Liver (tissue), 9 donors: ENCODE data around the gene RNGTT. TPM values are rescaled to one million over a fixed set of nuclear protein-coding genes. Genes with fewer than 3 reads are reported as not detected.

Source experiments
- DNase-seq: peaks from one replicate; pipeline ENCODE4 v3.0.0-alpha.2; 2017; ENCODE audit warnings: low spot score
- H3K27ac ChIP-seq, 2 donors: one replicate each; pipeline ENCODE4 v1.7.0; 2013; ENCODE audit warnings: inconsistent platforms in 2 of 2, low read length in 2 of 2, control low read depth in 1 of 2, low read depth in 1 of 2, mild to moderate bottlenecking in 1 of 2
- H3K27me3 ChIP-seq, 4 donors: one replicate each; pipeline versions ENCODE4 v1.6.1 to v1.7.0; 2013; ENCODE audit warnings: low read length in 3 of 4, inconsistent platforms in 1 of 4, mild to moderate bottlenecking in 1 of 4, moderate library complexity in 1 of 4; ENCODE audit not compliant: control insufficient read depth in 4 of 4, insufficient read depth in 4 of 4
- H3K36me3 ChIP-seq, 4 donors: one replicate each; pipeline versions ENCODE4 v1.6.1 to v1.7.0; 2013; ENCODE audit warnings: low read length in 3 of 4, mild to moderate bottlenecking in 3 of 4, low read depth in 1 of 4, moderate library complexity in 1 of 4; ENCODE audit not compliant: control insufficient read depth in 4 of 4, insufficient read depth in 3 of 4
- H3K4me1 ChIP-seq, 4 donors: one replicate each; pipeline versions ENCODE4 v1.6.1 to v1.7.0; 2013; ENCODE audit warnings: low read length in 3 of 4, mild to moderate bottlenecking in 3 of 4, moderate library complexity in 1 of 4; ENCODE audit not compliant: control insufficient read depth in 4 of 4, insufficient read depth in 4 of 4
- H3K4me3 ChIP-seq, 3 donors: one replicate each; pipeline versions ENCODE4 v1.6.1 to v1.7.0; 2013; ENCODE audit warnings: low read length in 3 of 3, control low read depth in 1 of 3, low read depth in 1 of 3, mild to moderate bottlenecking in 1 of 3
- H3K9ac ChIP-seq, 2 donors: one replicate each; pipeline ENCODE4 v1.7.0; 2013; ENCODE audit warnings: low read length in 2 of 2, mild to moderate bottlenecking in 2 of 2, moderate library complexity in 2 of 2, control low read depth in 1 of 2, low read depth in 1 of 2
- H3K9me3 ChIP-seq, 4 donors: one replicate each; pipeline versions ENCODE4 v1.6.1 to v1.7.0; 2013; ENCODE audit warnings: low read length in 3 of 4; ENCODE audit not compliant: control insufficient read depth in 4 of 4
- EGR1 ChIP-seq, 2 donors: IDR thresholded peaks; 2 replicates each; pipeline ENCODE4 v1.6.1; 2016 to 2018; ENCODE audit warnings: antibody characterized with exemption in 2 of 2, low read depth in 2 of 2
- FOXA1 ChIP-seq: IDR thresholded peaks from 2 replicates; pipeline ENCODE4 v1.6.1; 2016; ENCODE audit warnings: antibody characterized with exemption
- FOXA2 ChIP-seq: IDR thresholded peaks from 2 replicates; pipeline ENCODE4 v1.6.1; 2016; ENCODE audit warnings: antibody characterized with exemption
- GABPA ChIP-seq, 2 donors: IDR thresholded peaks in 1 of 2; conservative IDR thresholded peaks in 1 of 2; 2 replicates each; pipeline ENCODE4 v1.6.1; 2016; ENCODE audit warnings: antibody characterized with exemption in 2 of 2, mild to moderate bottlenecking in 1 of 2, moderate library complexity in 1 of 2
- HNF4A ChIP-seq, 2 donors: conservative IDR thresholded peaks; 2 replicates each; pipeline ENCODE4 v1.6.1; 2016; ENCODE audit warnings: antibody characterized with exemption in 2 of 2, mild to moderate bottlenecking in 2 of 2
- HNF4G ChIP-seq: IDR thresholded peaks from 2 replicates; pipeline ENCODE4 v1.6.1; 2016; ENCODE audit warnings: antibody characterized with exemption
- JUND ChIP-seq, 2 donors: IDR thresholded peaks; 2 replicates each; pipeline ENCODE4 v1.6.1; 2016; ENCODE audit warnings: antibody characterized with exemption in 2 of 2
- MAX ChIP-seq: IDR thresholded peaks from 2 replicates; pipeline ENCODE4 v1.6.1; 2016; ENCODE audit warnings: antibody characterized with exemption
- NR2F2 ChIP-seq: IDR thresholded peaks from 2 replicates; pipeline ENCODE4 v1.6.1; 2016; ENCODE audit warnings: antibody characterized with exemption
- RAD21 ChIP-seq, 2 donors: IDR thresholded peaks; 2 replicates each; pipeline ENCODE4 v1.6.1; 2016; ENCODE audit warnings: antibody characterized with exemption in 2 of 2, mild to moderate bottlenecking in 2 of 2
- RXRA ChIP-seq, 2 donors: IDR thresholded peaks; 2 replicates each; pipeline ENCODE4 v1.6.1; 2017 to 2018; ENCODE audit warnings: antibody characterized with exemption in 2 of 2, mild to moderate bottlenecking in 1 of 2
- SP1 ChIP-seq: IDR thresholded peaks from 2 replicates; pipeline ENCODE4 v1.6.1; 2018; ENCODE audit warnings: antibody characterized with exemption, mild to moderate bottlenecking
- TAF1 ChIP-seq: conservative IDR thresholded peaks from 2 replicates; pipeline ENCODE4 v1.6.1; 2016; ENCODE audit warnings: antibody characterized with exemption, mild to moderate bottlenecking
- YY1 ChIP-seq: IDR thresholded peaks from 2 replicates; pipeline ENCODE4 v1.6.1; 2016; ENCODE audit warnings: antibody characterized with exemption, mild to moderate bottlenecking
- WGBS: extraction: QIAGEN DNeasy Blood & Tissue Kit; methylation state at CpG from one replicate; pipeline ENCODE4 v1.1.7; 2013; 5-methylcytosine and 5-hydroxymethylcytosine counted together
- polyA plus RNA-seq, 2 donors: library from polyadenylated mRNA; stranded (reverse) in 1 of 2; unstranded in 1 of 2; fragments of 200-250 nt in 1 of 2; fragments of >200 nt in 1 of 2; fragmentation: Nextera tagmentation in 1 of 2; extraction: Ambion mirVana in 1 of 2; gene quantifications; one replicate each; pipeline versions ENCODE4 v1.2.1 to v1.2.3, GENCODE V29; 2013 to 2015
- total RNA-seq, 2 donors: library from RNA; depleted of rRNA; stranded (reverse); fragments of >200 nt; gene quantifications; one replicate each; pipeline ENCODE4 v1.2.3, GENCODE V29; 2014
- TF ChIP-seq, protein P1 (sequence below): IDR thresholded peaks from 2 replicates; pipeline ENCODE4 v1.6.1; 2016; ENCODE audit warnings: antibody characterized with exemption
- TF ChIP-seq, protein P2 (sequence below): IDR thresholded peaks from 2 replicates; pipeline ENCODE4 v1.6.1; 2016; ENCODE audit warnings: antibody characterized with exemption, mild to moderate bottlenecking
- TF ChIP-seq, protein P3 (sequence below): fragments of 150-350 bp; IDR thresholded peaks from 2 replicates; pipeline ENCODE4 v1.5.1; 2017; ENCODE audit warnings: improper control_type of control experiment, low read depth, low read length; ENCODE audit not compliant: missing input control
- donor health status: healthy.
- donor health status: healthy.
- donor health status: healthy.
- donor health status: healthy.
- donor health status: healthy.

The RNGTT gene
- total and polyA plus RNA-seq, 4 donors = 4.1 to 20.8 (median 7.2) TPM

- Histone ChIP-seq H3K4me1 (peaks cover 10 to 44% (median 19%) of the 10 kb centered on the region in 4 donors), H3K27ac (no peak overlapping the region), H3K27me3 (no peaks in the 10 kb centered on the region), H3K9me3 (peaks cover 0 to 4% (median under 1%) of the 10 kb centered on the region in 4 donors), H3K9ac (no peak overlapping the region), H3K36me3 (no peaks in the 10 kb centered on the region), H3K4me3 (no peak overlapping the region)
- TF ChIP-seq YY1 = no peak
- TF ChIP-seq NR2F2 = no peak
- no peak for TF ChIP-seq MAX
- TF ChIP-seq GABPA (IDR thresholded peaks at IDR 0.05 in 1 of 2, conservative IDR thresholded peaks at IDR 0.05 in 1 of 2) = no peak
- TF ChIP-seq, protein P1, sequence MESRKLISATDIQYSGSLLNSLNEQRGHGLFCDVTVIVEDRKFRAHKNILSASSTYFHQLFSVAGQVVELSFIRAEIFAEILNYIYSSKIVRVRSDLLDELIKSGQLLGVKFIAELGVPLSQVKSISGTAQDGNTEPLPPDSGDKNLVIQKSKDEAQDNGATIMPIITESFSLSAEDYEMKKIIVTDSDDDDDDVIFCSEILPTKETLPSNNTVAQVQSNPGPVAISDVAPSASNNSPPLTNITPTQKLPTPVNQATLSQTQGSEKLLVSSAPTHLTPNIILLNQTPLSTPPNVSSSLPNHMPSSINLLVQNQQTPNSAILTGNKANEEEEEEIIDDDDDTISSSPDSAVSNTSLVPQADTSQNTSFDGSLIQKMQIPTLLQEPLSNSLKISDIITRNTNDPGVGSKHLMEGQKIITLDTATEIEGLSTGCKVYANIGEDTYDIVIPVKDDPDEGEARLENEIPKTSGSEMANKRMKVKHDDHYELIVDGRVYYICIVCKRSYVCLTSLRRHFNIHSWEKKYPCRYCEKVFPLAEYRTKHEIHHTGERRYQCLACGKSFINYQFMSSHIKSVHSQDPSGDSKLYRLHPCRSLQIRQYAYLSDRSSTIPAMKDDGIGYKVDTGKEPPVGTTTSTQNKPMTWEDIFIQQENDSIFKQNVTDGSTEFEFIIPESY = no peak
- TF ChIP-seq RAD21 (IDR thresholded peaks at IDR 0.05) = no peak
- no peak for TF ChIP-seq SP1
- no peak for TF ChIP-seq JUND (IDR thresholded peaks at IDR 0.05)
- TF ChIP-seq FOXA1 = no peak
- TF ChIP-seq, protein P2, sequence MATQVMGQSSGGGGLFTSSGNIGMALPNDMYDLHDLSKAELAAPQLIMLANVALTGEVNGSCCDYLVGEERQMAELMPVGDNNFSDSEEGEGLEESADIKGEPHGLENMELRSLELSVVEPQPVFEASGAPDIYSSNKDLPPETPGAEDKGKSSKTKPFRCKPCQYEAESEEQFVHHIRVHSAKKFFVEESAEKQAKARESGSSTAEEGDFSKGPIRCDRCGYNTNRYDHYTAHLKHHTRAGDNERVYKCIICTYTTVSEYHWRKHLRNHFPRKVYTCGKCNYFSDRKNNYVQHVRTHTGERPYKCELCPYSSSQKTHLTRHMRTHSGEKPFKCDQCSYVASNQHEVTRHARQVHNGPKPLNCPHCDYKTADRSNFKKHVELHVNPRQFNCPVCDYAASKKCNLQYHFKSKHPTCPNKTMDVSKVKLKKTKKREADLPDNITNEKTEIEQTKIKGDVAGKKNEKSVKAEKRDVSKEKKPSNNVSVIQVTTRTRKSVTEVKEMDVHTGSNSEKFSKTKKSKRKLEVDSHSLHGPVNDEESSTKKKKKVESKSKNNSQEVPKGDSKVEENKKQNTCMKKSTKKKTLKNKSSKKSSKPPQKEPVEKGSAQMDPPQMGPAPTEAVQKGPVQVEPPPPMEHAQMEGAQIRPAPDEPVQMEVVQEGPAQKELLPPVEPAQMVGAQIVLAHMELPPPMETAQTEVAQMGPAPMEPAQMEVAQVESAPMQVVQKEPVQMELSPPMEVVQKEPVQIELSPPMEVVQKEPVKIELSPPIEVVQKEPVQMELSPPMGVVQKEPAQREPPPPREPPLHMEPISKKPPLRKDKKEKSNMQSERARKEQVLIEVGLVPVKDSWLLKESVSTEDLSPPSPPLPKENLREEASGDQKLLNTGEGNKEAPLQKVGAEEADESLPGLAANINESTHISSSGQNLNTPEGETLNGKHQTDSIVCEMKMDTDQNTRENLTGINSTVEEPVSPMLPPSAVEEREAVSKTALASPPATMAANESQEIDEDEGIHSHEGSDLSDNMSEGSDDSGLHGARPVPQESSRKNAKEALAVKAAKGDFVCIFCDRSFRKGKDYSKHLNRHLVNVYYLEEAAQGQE = no peak
- no peak for TF ChIP-seq EGR1 (IDR thresholded peaks at IDR 0.05; ENCODE audit: low read depth in 2 of 2)
- no peak for TF ChIP-seq TAF1
- WGBS = 96% methylated on average over 5 of the region's 5 CpGs
- no peak for DNase-seq
Observed at GRCh38 chr6:88666901-88667300, 296.5 kb downstream of the RNGTT start.

DNA sequence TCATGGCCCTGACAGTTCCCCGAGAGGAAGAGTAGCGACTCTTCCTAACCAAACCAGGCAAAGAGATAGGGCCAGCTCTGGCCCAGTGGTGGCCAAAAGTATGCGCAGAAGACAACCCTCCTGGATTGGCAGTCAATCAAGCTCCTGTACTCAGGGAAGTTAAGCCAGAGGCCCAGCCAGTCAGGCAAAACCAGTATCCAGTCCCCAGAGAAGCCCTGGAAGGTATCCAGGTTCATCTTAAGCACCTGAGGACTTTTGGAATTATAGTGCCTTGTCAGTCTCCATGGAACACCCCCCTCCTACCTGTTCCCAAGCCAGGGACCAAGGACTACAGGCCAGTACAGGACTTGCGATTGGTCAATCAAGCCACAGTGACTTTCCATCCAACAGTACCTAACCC lies 298.3 kb downstream of the RNGTT start:
- H3K4me3 ChIP-seq = no peak overlapping the region
- no peak for TF ChIP-seq NR2F2
- no peak for TF ChIP-seq TAF1
- no peak for TF ChIP-seq EGR1 (IDR thresholded peaks at IDR 0.05; ENCODE audit: low read depth in 2 of 2)
- no peak for TF ChIP-seq FOXA1
- TF ChIP-seq, protein P2 = no peak
- no peak for TF ChIP-seq JUND (IDR thresholded peaks at IDR 0.05)
- TF ChIP-seq, protein P1 = no peak
- TF ChIP-seq YY1 = no peak
- TF ChIP-seq, protein P3, sequence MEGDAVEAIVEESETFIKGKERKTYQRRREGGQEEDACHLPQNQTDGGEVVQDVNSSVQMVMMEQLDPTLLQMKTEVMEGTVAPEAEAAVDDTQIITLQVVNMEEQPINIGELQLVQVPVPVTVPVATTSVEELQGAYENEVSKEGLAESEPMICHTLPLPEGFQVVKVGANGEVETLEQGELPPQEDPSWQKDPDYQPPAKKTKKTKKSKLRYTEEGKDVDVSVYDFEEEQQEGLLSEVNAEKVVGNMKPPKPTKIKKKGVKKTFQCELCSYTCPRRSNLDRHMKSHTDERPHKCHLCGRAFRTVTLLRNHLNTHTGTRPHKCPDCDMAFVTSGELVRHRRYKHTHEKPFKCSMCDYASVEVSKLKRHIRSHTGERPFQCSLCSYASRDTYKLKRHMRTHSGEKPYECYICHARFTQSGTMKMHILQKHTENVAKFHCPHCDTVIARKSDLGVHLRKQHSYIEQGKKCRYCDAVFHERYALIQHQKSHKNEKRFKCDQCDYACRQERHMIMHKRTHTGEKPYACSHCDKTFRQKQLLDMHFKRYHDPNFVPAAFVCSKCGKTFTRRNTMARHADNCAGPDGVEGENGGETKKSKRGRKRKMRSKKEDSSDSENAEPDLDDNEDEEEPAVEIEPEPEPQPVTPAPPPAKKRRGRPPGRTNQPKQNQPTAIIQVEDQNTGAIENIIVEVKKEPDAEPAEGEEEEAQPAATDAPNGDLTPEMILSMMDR = no peak
- no peak for TF ChIP-seq SP1
- no peak for TF ChIP-seq RXRA (IDR thresholded peaks at IDR 0.05)
- TF ChIP-seq GABPA (IDR thresholded peaks at IDR 0.05 in 1 of 2, conservative IDR thresholded peaks at IDR 0.05 in 1 of 2) = no peak
- no peak for TF ChIP-seq FOXA2
- no peak for TF ChIP-seq HNF4G
- no peak for TF ChIP-seq HNF4A (conservative IDR thresholded peaks at IDR 0.05)
- no peak for TF ChIP-seq MAX
- H3K27ac ChIP-seq = no peak overlapping the region
- 99% methylated on average over 4 of the region's 4 CpGs for WGBS
- H3K36me3 ChIP-seq = no peaks in the 10 kb centered on the region
- no peak for DNase-seq
- H3K4me1 ChIP-seq = peaks cover 10 to 30% (median 15%) of the 10 kb centered on the region in 4 donors
- H3K27me3 ChIP-seq = no peaks in the 10 kb centered on the region
- no peak overlapping the region for H3K9ac ChIP-seq
- H3K9me3 ChIP-seq = no peaks in the 10 kb centered on the region
